Neural progenitor cell (in vitro differentiated cells): ENCODE results near the gene ELL.

Source experiments
- EZH2 ChIP-seq: fragments of 200-600 bp; sonication (generic); IDR thresholded peaks from 2 replicates; pipeline ENCODE4 v1.6.1; 2017; ENCODE audit warnings: antibody characterized with exemption, mild to moderate bottlenecking, moderate library complexity
- EZH2phosphoT487 ChIP-seq: fragments of 200-600 bp; sonication (generic); IDR thresholded peaks from 2 replicates; pipeline ENCODE4 v1.6.1; 2017; ENCODE audit warnings: antibody characterized with exemption
- TF ChIP-seq, protein P1 (sequence below): fragments of 200-600 bp; sonication (generic); IDR thresholded peaks from 2 replicates; pipeline ENCODE4 v1.5.1; 2017; ENCODE audit warnings: antibody characterized with exemption, mild to moderate bottlenecking

DNA sequence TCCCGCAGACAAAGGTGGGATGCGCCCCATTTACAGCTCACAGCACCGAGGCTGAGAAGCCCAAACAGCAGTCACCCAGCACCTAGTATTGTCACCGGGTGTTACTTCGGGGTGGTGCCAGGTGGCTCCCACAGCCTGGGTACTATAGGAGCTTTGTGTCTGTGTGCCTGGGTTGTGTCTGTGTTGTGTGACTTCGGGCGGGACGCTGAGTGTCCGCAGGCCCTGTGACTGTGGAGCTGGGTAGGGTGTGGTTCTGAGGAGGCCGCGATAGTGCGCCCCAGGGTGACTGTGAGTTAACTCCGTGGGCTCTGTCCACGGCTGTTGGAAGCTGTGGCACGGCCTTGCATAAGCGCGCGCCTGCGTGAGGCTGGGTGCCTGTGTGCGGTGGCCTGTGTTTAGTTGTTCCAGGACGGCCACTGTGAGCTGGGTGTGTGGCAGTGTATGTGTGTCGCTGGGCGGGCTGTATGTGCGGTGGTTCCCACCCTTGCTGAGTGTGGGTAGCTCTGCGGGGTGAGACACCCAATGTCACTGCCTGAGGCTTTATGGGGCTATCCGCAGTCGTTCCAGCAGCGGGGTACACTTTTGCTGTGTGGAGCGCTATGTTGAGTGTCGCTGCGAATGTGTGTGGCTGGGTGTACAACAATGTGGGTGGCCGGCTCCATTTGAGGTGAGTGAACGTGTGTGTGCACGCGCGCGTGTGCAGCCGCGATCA lies 103.2 kb downstream of the ELL start:
- TF ChIP-seq, protein P1, sequence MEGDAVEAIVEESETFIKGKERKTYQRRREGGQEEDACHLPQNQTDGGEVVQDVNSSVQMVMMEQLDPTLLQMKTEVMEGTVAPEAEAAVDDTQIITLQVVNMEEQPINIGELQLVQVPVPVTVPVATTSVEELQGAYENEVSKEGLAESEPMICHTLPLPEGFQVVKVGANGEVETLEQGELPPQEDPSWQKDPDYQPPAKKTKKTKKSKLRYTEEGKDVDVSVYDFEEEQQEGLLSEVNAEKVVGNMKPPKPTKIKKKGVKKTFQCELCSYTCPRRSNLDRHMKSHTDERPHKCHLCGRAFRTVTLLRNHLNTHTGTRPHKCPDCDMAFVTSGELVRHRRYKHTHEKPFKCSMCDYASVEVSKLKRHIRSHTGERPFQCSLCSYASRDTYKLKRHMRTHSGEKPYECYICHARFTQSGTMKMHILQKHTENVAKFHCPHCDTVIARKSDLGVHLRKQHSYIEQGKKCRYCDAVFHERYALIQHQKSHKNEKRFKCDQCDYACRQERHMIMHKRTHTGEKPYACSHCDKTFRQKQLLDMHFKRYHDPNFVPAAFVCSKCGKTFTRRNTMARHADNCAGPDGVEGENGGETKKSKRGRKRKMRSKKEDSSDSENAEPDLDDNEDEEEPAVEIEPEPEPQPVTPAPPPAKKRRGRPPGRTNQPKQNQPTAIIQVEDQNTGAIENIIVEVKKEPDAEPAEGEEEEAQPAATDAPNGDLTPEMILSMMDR: no peak
- TF ChIP-seq EZH2phosphoT487: no peak
- no peak for TF ChIP-seq EZH2
